Measurements from ENCODE around the gene SH3BGRL. TPM values are rescaled to one million over a fixed set of nuclear protein-coding genes. Genes with fewer than 3 reads are reported as not detected.

The SH3BGRL gene
- total and polyA plus RNA-seq, 3 donors from 2014 or later = 95.3 to 158 (median 107) TPM

DNA sequence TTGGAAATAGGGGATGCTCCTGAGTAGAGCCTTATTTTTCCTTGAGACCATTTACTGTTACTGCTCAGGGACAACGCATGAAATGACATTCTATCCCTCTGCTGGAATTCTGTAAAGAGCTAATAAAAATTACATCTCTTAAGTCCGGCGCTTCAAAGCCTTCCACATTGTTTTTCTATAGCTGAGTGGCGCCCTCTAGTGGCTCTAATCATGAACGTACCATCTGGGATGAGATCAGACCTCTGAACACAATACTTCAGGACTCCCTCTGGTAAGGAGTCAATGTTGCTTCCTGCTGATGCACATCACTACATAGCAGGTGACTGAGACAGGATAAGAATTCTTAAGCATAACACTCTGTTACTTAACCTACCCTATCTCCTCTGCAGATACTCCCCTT lies 6.2 kb upstream of the SH3BGRL start:
- no peaks in the 10 kb centered on the region for H3K36me3 ChIP-seq (ENCODE audit: low read depth, missing control alignments)
- H3K9me3 ChIP-seq = no peaks in the 10 kb centered on the region
- no peak for TF ChIP-seq POLR2A (IDR thresholded peaks at IDR 0.05)
- TF ChIP-seq, protein P1, sequence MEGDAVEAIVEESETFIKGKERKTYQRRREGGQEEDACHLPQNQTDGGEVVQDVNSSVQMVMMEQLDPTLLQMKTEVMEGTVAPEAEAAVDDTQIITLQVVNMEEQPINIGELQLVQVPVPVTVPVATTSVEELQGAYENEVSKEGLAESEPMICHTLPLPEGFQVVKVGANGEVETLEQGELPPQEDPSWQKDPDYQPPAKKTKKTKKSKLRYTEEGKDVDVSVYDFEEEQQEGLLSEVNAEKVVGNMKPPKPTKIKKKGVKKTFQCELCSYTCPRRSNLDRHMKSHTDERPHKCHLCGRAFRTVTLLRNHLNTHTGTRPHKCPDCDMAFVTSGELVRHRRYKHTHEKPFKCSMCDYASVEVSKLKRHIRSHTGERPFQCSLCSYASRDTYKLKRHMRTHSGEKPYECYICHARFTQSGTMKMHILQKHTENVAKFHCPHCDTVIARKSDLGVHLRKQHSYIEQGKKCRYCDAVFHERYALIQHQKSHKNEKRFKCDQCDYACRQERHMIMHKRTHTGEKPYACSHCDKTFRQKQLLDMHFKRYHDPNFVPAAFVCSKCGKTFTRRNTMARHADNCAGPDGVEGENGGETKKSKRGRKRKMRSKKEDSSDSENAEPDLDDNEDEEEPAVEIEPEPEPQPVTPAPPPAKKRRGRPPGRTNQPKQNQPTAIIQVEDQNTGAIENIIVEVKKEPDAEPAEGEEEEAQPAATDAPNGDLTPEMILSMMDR (IDR thresholded peaks at IDR 0.05) = peak in 2 of 3 experiments; percentile 30 to 52
- DNase-seq = peak; percentile 78
- no peak overlapping the region for H3K4me3 ChIP-seq
- intact Hi-C loops (cut with DNase I; ENCODE audit: low total_unique reads) = no loop called here
- no peak overlapping the region for H3K27ac ChIP-seq
- H3K27me3 ChIP-seq = no peaks in the 10 kb centered on the region
- 5 to 9% methylated on average over 5 of the region's 5 CpGs for WGBS, 2 donors
- no peaks in the 10 kb centered on the region for H3K4me1 ChIP-seq

DNA sequence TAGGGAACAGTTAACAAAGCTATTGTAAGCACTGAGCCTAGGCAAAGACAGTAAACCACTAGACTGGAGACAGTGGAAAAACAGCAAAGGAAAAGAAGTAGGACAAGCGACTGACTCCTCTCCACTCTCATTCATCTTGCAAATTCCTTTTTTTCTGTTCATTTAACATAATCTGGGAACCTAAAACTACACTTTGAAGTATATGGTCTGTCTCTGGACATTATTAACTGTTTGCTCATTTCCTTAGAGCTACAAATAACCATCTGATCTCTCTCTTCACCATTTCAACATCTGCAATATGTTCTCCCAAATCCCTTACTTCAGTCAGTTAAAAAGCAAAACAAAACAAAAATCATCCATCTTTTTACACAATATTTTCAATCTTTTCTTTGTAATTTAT lies 831 bp upstream of the SH3BGRL start:
- no peaks in the 10 kb centered on the region for H3K4me1 ChIP-seq
- DNase-seq = no peak
- no peaks in the 10 kb centered on the region for H3K27me3 ChIP-seq
- no peaks in the 10 kb centered on the region for H3K9me3 ChIP-seq
- H3K36me3 ChIP-seq (ENCODE audit: low read depth, missing control alignments) = no peaks in the 10 kb centered on the region
- intact Hi-C loops (cut with DNase I; ENCODE audit: low total_unique reads) = no loop called here
- 0 to 5% methylated on average over 1 of the region's 1 CpG for WGBS, 2 donors
- H3K27ac ChIP-seq = peak overlapping the region; percentile 64 to 83
- TF ChIP-seq, protein P1 (IDR thresholded peaks at IDR 0.05) = no peak
- TF ChIP-seq POLR2A (IDR thresholded peaks at IDR 0.05) = no peak
- H3K4me3 ChIP-seq = peak overlapping the region in 1 of 2 donors; percentile 68

DNA sequence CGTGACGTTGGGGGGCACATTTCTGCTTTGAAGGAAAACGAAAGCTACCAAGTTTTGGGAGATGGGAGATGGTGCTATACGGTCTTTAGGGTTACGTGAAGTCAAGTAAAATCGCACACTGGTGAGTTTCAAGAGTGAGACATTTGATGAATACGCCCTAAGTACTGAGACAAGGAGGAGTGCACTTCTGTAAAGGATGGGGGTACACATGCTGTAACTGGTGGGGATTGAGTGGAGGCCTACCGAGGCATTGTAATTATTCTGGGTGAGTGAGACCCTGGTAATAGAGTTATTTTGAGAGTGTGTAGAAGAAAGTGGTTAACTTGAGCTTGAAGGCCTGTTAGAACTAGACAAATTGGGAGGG lies 536 bp downstream of the SH3BGRL start:
- H3K4me1 ChIP-seq = no peaks in the 10 kb centered on the region
- intact Hi-C loops (cut with DNase I; ENCODE audit: low total_unique reads) = no loop called here
- DNase-seq = no peak

DNA sequence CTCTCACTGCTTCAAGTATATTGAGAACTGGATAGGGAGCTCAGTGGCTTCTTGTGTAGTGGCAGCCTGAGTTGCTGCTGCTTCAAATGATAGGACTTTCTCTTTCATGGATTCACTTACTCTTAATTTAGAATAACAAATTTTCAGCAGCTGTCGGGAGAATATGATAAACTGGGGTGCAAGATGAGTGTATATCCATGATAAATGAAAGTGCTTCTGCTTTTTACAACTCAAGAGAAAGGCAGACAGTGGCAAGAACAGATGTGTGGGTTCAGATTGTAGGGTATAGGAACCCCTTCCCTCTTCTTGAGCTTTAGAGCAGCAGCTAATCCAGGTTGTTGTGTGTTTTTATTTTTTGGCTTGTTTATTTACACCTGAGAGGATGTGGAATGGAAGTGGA lies 1.0 kb downstream of the SH3BGRL start:
- Histone ChIP-seq H3K9me3 (no peaks in the 10 kb centered on the region), H3K36me3 (ENCODE audit: low read depth, missing control alignments) (no peaks in the 10 kb centered on the region), H3K27ac (peak overlapping the region; percentile 64 to 83), H3K4me3 (peak overlapping the region; percentile 60 to 68), H3K27me3 (no peaks in the 10 kb centered on the region), H3K4me1 (no peaks in the 10 kb centered on the region)
- 10 to 20% methylated on average over 1 of the region's 1 CpG for WGBS, 2 donors
- TF ChIP-seq POLR2A (IDR thresholded peaks at IDR 0.05) = no peak
- TF ChIP-seq, protein P1 (IDR thresholded peaks at IDR 0.05) = no peak
- intact Hi-C loops (cut with DNase I; ENCODE audit: low total_unique reads) = no loop called here
- no peak for DNase-seq

More for the DNA sequence above, 536 bp downstream of the SH3BGRL start:
- Histone ChIP-seq H3K27ac (peak overlapping the region; percentile 64 to 83), H3K9me3 (no peaks in the 10 kb centered on the region), H3K27me3 (no peaks in the 10 kb centered on the region), H3K36me3 (ENCODE audit: low read depth, missing control alignments) (no peaks in the 10 kb centered on the region), H3K4me3 (peak overlapping the region; percentile 60 to 68)
- WGBS, 2 donors = 0 to 1% methylated on average over 7 to 8 of the region's 8 CpGs
- TF ChIP-seq POLR2A (IDR thresholded peaks at IDR 0.05) = no peak
- TF ChIP-seq, protein P1 (IDR thresholded peaks at IDR 0.05) = no peak

DNA sequence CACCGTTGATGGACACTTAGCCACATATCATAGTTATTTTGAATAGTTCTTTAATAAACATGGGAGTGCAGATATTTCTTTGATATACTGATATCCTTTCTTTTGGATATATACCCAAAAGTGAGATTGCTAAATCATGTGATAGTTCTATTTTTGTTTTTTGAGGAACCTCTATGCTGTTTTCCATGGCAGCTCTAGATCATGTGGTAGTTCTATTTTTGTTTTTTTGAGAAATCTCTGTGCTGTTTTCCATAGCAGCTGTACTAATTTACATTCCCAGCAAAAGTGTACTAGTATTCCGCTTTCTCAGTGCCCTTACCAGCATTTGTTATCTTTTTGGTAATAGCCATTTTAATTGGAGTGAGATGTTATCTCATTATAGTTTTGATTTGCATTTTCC lies 3.6 kb downstream of the SH3BGRL start:
- intact Hi-C loops (cut with DNase I; ENCODE audit: low total_unique reads) = no loop called here
- Histone ChIP-seq H3K9me3 (no peaks in the 10 kb centered on the region), H3K4me1 (no peaks in the 10 kb centered on the region), H3K36me3 (ENCODE audit: low read depth, missing control alignments) (no peaks in the 10 kb centered on the region), H3K27ac (no peak overlapping the region), H3K4me3 (no peak overlapping the region), H3K27me3 (no peaks in the 10 kb centered on the region)
- TF ChIP-seq, protein P1 (IDR thresholded peaks at IDR 0.05) = no peak
- TF ChIP-seq POLR2A (IDR thresholded peaks at IDR 0.05) = no peak
- WGBS, 2 donors = 80 to 93% methylated on average over 2 of the region's 2 CpGs
- no peak for DNase-seq

Measured in testis (tissue), 3 donors.